BLaER1 treated with 17β-estradiol and CSF1 and Interleukin-3, amounts not matched to agents 10 nM and 100 nM (cell line): ENCODE results near the gene FOXK2.
"Not testable (repeated sequence)": the region's sequence is repeated elsewhere in the genome, so short reads cannot be mapped to it uniquely, and the experiment has no call there.

Experiments used
- H3K27ac ChIP-seq, 11 experiments: shearing (Covaris generic); formaldehyde crosslinking; 2 replicates each; pipeline ENCODE4 v1.8.1; 2022
- H3K27me3 ChIP-seq, 11 experiments: shearing (Covaris generic); formaldehyde crosslinking; 2 replicates each; pipeline ENCODE4 v1.8.1; 2022
- H3K36me3 ChIP-seq, 11 experiments: shearing (Covaris generic); formaldehyde crosslinking; 2 replicates each; pipeline ENCODE4 v1.8.1; 2022
- H3K4me1 ChIP-seq, 10 experiments: shearing (Covaris generic); formaldehyde crosslinking; 2 replicates each; pipeline ENCODE4 v1.8.1; 2022
- H3K4me2 ChIP-seq, 11 experiments: shearing (Covaris generic); formaldehyde crosslinking; 2 replicates each; pipeline ENCODE4 v1.8.1; 2022
- H3K4me3 ChIP-seq, 10 experiments: shearing (Covaris generic); formaldehyde crosslinking; 2 replicates each; pipeline ENCODE4 v1.8.1; 2022
- H3K9ac ChIP-seq, 11 experiments: shearing (Covaris generic); formaldehyde crosslinking; 2 replicates each; pipeline ENCODE4 v1.8.1; 2022
- H3K9me3 ChIP-seq, 11 experiments: shearing (Covaris generic); formaldehyde crosslinking; replicated peaks in 1 of 11; 2 replicates each; pipeline ENCODE4 v1.8.1; 2022
- H4K20me1 ChIP-seq, 11 experiments: shearing (Covaris generic); formaldehyde crosslinking; 2 replicates each; pipeline ENCODE4 v1.8.1; 2022
- Cebpa-rat ChIP-seq, 11 experiments: shearing (Covaris generic); IDR thresholded peaks; 2 replicates each; pipeline ENCODE4 v1.8.1; 2022

FOXK2 gene

DNA sequence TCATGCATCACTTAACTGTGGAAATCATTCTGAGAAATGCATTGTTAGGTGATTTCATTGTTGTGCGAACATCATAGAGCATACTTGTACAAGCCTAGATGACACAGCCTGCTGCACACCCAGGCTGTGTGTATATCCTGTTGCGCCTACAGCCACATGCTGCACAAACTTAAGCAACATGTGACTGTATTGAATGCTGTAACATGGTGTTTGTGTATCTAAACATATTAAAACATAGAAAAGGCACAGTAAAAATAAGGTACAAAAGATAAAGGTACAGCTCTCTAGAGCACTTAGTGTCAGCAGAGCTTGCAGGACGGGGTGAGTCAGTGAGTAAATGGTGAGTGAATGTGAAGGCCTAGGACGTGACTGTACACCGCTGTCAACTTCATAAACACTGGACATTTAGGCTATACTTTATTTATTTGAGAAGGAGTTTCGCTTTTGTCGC is 11.9 kb downstream of the FOXK2 start:
- Histone ChIP-seq H3K27ac (peak overlapping the region in 9 of 11 experiments; percentile 13 to 56 (median 48); a peak in 16 of 22 replicates), H4K20me1 (peaks cover 49 to 100% (median 100%) of the 10 kb centered on the region in 11 experiments; a peak in 21 of 22 replicates), H3K27me3 (no peaks in the 10 kb centered on the region), H3K4me2 (peak overlapping the region; percentile 65 to 86 (median 73)), H3K4me1 (peaks cover 82 to 99% (median 96%) of the 10 kb centered on the region in 10 experiments), H3K9me3 (no peaks in the 10 kb centered on the region), H3K4me3 (peak overlapping the region in 1 of 10 experiments; percentile 4; a peak in 1 of 20 replicates), H3K36me3 (peaks cover 0 to 10% (median 0%) of the 10 kb centered on the region in 11 experiments; a peak in 6 of 22 replicates), H3K9ac (peak overlapping the region in 5 of 11 experiments; percentile 0 to 47 (median 19); a peak in 4 of 22 replicates)
- peak in 1 of 11 experiments; percentile 9; a peak in 1 of 22 replicates for TF ChIP-seq Cebpa-rat (IDR thresholded peaks at IDR 0.05)

DNA sequence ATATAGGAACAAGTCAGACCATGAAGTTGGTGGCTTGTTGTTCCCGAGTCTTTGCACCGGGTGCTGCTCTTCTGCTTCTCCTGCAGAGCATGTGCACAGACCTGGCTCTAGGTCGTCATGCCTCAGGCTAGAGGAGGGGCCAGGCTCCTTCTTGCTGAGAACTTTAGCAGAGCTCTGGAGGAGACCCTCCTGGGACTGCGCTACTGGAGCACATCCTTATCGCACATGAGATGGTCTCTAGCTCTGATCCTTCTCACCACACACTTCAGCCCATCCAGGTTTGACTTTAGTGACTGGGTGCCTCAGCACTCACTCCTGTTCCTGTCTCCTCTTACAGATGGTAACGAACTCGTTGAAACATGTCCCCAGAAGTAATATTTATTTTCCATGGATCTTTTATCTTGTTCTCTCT is 14.9 kb downstream of the FOXK2 start:
- Histone ChIP-seq H3K27ac (peak overlapping the region; percentile 9 to 95 (median 86); a peak in 16 of 22 replicates), H4K20me1 (peaks cover 28 to 100% (median 100%) of the 10 kb centered on the region in 11 experiments; a peak in 21 of 22 replicates), H3K4me1 (peaks cover 79 to 100% (median 96%) of the 10 kb centered on the region in 10 experiments), H3K4me3 (no peak overlapping the region), H3K36me3 (peaks cover 0 to 19% (median 6%) of the 10 kb centered on the region in 11 experiments; a peak in 9 of 22 replicates), H3K9me3 (no peaks in the 10 kb centered on the region), H3K4me2 (peak overlapping the region; percentile 50 to 91 (median 84)), H3K9ac (peak overlapping the region in 2 of 11 experiments; percentile 4 to 87; a peak in 5 of 22 replicates), H3K27me3 (no peaks in the 10 kb centered on the region)
- TF ChIP-seq Cebpa-rat (IDR thresholded peaks at IDR 0.05): no peak

DNA sequence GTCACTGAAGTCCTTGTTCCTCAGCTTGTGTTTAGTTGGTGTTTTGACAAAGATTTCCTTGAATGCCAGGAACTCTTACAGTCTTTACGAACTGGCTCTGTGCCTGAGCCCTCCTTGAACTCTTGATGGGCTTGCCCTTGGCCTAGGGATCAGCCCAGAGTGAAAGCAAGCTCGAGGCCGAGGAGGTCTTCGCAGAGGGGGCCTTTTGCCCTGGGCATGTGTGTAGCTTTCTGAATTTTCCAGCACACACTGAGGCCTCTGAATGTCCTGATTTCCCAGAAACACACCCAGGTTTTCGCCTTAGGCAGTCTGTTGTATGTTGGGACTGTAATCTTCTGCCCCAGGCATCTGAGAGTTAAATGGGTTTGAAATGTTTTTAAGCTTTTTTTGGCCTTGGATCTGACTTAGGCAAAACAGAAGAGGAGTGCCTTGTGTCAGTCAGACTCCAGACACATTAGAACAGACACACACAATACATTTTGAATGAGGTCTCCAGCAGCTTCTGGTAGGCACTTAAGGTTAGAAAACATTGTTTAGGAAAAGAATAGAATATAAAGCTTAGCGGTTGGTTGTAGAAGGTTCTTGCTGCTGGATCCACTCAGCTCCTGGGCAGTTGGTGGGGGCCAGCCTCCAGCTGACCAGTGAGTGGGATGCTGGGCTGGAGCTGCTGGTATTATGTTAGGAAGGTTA is 17.1 kb downstream of the FOXK2 start:
- Histone ChIP-seq H3K4me2 (peak overlapping the region; percentile 50 to 91 (median 84)), H3K4me1 (peaks cover 73 to 100% (median 91%) of the 10 kb centered on the region in 10 experiments), H3K4me3 (peak overlapping the region in 1 of 10 experiments; percentile 35; a peak in 2 of 20 replicates), H3K9ac (peak overlapping the region; percentile 61 to 87 (median 76)), H3K36me3 (peaks cover 0 to 23% (median 8%) of the 10 kb centered on the region in 11 experiments; a peak in 10 of 22 replicates), H3K9me3 (no peaks in the 10 kb centered on the region), H4K20me1 (peaks cover 41 to 100% (median 100%) of the 10 kb centered on the region in 11 experiments; a peak in 21 of 22 replicates), H3K27me3 (no peaks in the 10 kb centered on the region), H3K27ac (peak overlapping the region; percentile 66 to 95 (median 86))
- no peak for TF ChIP-seq Cebpa-rat (IDR thresholded peaks at IDR 0.05)

DNA sequence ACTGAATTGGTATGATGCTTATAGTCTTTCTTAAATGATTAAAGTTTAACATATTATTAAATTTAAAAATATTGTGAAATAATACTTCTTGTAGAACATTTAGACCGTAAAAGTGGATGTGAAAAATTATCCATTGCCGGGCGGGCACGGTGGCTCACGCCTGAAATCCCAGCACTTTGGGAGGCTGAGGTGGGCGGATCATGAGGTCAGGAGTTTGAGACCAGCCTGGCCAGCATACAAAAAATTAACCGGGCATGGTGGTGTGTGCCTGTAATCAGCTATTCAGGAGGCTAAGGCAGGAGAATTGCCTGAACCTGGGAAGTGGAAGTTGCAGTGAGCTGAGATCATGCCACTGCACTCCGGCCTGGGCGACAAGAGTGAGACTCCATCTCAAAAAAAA is 17.7 kb downstream of the FOXK2 start:
- H3K27ac ChIP-seq: peak overlapping the region; percentile 66 to 95 (median 86)
- not testable (repeated sequence) for H3K9me3 ChIP-seq, H3K27me3 ChIP-seq, H3K4me3 ChIP-seq
- H3K36me3 ChIP-seq: peaks cover 0 to 29% (median 10%) of the 10 kb centered on the region in 11 experiments; a peak in 10 of 22 replicates
- H3K4me1 ChIP-seq: peaks cover 67 to 99% (median 88%) of the 10 kb centered on the region in 10 experiments
- peak overlapping the region in 8 of 11 experiments; percentile 61 to 87 (median 76); a peak in 14 of 22 replicates for H3K9ac ChIP-seq
- peak overlapping the region in 9 of 11 experiments; percentile 50 to 91 (median 84); a peak in 18 of 22 replicates for H3K4me2 ChIP-seq
- peak in 2 of 11 experiments; percentile 15 to 49; a peak in 2 of 22 replicates for TF ChIP-seq Cebpa-rat (IDR thresholded peaks at IDR 0.05)
- H4K20me1 ChIP-seq: peaks cover 46 to 100% (median 100%) of the 10 kb centered on the region in 11 experiments; a peak in 21 of 22 replicates

DNA sequence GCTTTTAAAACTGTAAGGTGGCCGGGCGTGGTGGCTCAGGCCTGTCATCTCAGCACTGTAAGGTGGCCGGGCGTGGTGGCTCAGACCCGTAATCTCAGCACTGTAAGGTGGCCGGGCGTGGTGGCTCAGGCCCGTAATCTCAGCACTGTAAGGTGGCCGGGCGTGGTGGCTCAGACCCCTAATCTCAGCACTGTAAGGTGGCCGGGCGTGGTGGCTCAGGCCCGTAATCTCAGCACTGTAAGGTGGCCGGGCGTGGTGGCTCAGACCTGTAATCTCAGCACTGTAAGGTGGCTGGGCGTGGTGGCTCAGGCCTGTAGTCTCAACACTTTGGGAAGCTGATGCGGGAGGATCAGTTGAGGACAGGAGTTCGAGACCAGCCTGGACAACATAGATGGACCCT is 19.5 kb downstream of the FOXK2 start:
- Histone ChIP-seq H4K20me1 (peaks cover 64 to 100% (median 100%) of the 10 kb centered on the region in 11 experiments; a peak in 21 of 22 replicates), H3K36me3 (peaks cover 0 to 35% (median 11%) of the 10 kb centered on the region in 11 experiments; a peak in 11 of 22 replicates), H3K4me1 (peaks cover 73 to 100% (median 89%) of the 10 kb centered on the region in 10 experiments), H3K4me2 (peak overlapping the region in 7 of 11 experiments; percentile 46 to 91 (median 68); a peak in 13 of 22 replicates), H3K9ac (peak overlapping the region in 2 of 11 experiments; percentile 17 to 34; a peak in 2 of 22 replicates), H3K27ac (peak overlapping the region in 5 of 11 experiments; percentile 4 to 95 (median 16); a peak in 5 of 22 replicates)
- not testable (repeated sequence) for H3K27me3 ChIP-seq, H3K4me3 ChIP-seq, H3K9me3 ChIP-seq

DNA sequence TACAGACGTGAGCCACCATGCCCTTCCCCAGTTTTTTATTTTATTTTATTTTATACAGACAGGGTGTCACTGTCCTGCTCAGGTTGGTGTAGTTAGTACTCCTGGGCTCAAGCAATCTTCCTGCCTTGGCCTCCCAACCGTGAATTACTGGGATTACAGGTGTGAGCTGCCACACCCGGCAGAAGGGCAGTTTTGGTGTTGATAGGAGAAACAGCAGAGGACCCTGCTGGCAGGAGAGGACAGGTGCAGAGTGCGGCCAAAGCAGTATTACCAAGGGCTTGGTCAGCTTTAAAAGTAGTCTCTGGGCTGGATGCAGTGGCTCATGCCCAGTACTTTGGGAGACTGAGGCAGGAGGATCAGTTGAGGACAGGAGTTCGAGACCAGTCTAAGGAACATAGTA is 22.9 kb downstream of the FOXK2 start:
- Histone ChIP-seq H3K27ac (no peak overlapping the region), H3K4me1 (peaks cover 66 to 97% (median 84%) of the 10 kb centered on the region in 10 experiments), H3K36me3 (peaks cover 0 to 55% (median 20%) of the 10 kb centered on the region in 11 experiments; a peak in 13 of 22 replicates), H3K4me3 (no peak overlapping the region), H3K27me3 (no peaks in the 10 kb centered on the region), H4K20me1 (peaks cover 69 to 100% (median 100%) of the 10 kb centered on the region in 11 experiments; a peak in 21 of 22 replicates), H3K9me3 (peaks cover 0 to 5% (median 0%) of the 10 kb centered on the region in 11 experiments; a peak in 1 of 22 replicates), H3K9ac (no peak overlapping the region), H3K4me2 (peak overlapping the region in 5 of 11 experiments; percentile 2 to 49 (median 32); a peak in 4 of 22 replicates)
- no peak for TF ChIP-seq Cebpa-rat (IDR thresholded peaks at IDR 0.05)

DNA sequence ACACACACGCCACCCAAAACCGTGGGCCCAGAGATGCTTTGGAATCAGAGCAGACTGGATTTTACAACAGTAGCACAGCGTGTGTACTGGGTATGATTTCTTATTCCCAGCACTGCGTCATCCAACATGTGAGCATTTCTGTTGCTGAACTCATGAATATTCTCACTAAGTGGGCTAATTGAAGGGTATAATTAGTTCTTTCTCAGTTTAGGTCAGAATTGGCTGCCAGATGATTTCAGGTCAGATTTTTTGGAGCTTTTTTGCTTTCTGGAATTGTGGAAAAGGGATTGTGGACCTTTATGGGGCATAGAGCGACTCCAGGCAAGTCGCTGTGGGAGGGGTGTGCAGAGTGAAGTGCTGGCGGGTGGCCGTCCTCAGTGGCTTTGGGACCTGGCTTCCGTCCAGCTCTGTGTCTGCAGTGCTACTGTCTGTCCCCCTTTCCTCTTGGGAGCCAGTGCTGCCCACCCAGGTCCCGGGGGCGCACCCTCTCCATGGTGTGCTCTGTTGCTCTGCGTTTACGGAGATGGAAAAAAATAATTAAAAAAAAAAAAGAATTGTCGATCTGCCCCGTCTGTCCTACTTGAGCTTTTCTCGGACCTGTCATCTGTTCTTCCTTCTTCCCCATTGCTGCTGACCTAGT is 25.0 kb downstream of the FOXK2 start:
- Histone ChIP-seq H3K27me3 (no peaks in the 10 kb centered on the region), H3K27ac (peak overlapping the region in 5 of 11 experiments; percentile 3 to 48 (median 18); a peak in 3 of 22 replicates), H3K4me2 (peak overlapping the region; percentile 32 to 59 (median 51)), H4K20me1 (peaks cover 88 to 100% (median 100%) of the 10 kb centered on the region in 11 experiments; a peak in 21 of 22 replicates), H3K9me3 (peaks cover 0 to 10% (median 0%) of the 10 kb centered on the region in 11 experiments; a peak in 4 of 22 replicates), H3K36me3 (peaks cover 0 to 55% (median 20%) of the 10 kb centered on the region in 11 experiments; a peak in 14 of 22 replicates), H3K4me3 (no peak overlapping the region), H3K4me1 (peaks cover 78 to 97% (median 87%) of the 10 kb centered on the region in 10 experiments), H3K9ac (peak overlapping the region in 2 of 11 experiments; percentile 44; a peak in 3 of 22 replicates)
- no peak for TF ChIP-seq Cebpa-rat (IDR thresholded peaks at IDR 0.05)

DNA sequence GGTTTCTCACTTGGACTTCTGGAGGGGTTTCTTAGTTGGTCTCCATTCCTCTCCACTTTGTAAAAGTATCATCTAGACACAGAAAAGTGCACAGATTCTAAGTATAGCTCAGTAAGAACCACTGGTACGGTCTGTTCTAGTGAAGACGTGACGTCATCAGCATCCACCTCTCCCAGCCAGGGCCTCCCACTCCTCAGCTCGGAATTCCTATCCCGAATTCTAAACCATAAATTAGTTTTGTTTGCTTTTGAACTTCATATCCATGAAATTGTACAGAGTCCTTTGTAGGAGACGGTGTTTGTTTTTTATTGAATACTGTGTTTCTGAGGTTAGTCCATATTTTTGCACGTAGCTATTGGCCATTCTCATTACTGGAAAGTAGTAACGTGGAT is 25.5 kb downstream of the FOXK2 start:
- Histone ChIP-seq H4K20me1 (peaks cover 88 to 100% (median 100%) of the 10 kb centered on the region in 11 experiments; a peak in 21 of 22 replicates), H3K4me2 (peak overlapping the region in 9 of 11 experiments; percentile 32 to 59 (median 51); a peak in 17 of 22 replicates)

More for the DNA sequence above, 25.5 kb downstream of the FOXK2 start:
- H3K4me3 ChIP-seq: no peak overlapping the region
- peaks cover 0 to 59% (median 22%) of the 10 kb centered on the region in 11 experiments; a peak in 14 of 22 replicates for H3K36me3 ChIP-seq
- no peak for TF ChIP-seq Cebpa-rat (IDR thresholded peaks at IDR 0.05)
- no peak overlapping the region; a peak in 1 of 22 replicates for H3K27ac ChIP-seq
- H3K4me1 ChIP-seq: peaks cover 78 to 97% (median 87%) of the 10 kb centered on the region in 10 experiments
- H3K27me3 ChIP-seq: no peaks in the 10 kb centered on the region
- peaks cover 0 to 10% (median 0%) of the 10 kb centered on the region in 11 experiments; a peak in 4 of 22 replicates for H3K9me3 ChIP-seq
- 0 out of 22 replicates have a peak overlapping the region, but pooled peaks of 1 of the 11 experiments have one; percentile 44 for H3K9ac ChIP-seq
